ENCODE data around the gene NALCN. TPM values are rescaled to one million over a fixed set of nuclear protein-coding genes. Genes with fewer than 3 reads are reported as not detected.

The NALCN gene
- total and polyA plus RNA-seq, 4 donors: 20.8 to 70.7 (median 43.1) TPM

- WGBS (ENCODE audit: insufficient coverage): no CpG with 5 or more reads among the region's 2 CpGs
- H3K27me3 ChIP-seq (ENCODE audit: control insufficient read depth, insufficient read depth, low read length): no peaks in the 10 kb centered on the region
- no peak overlapping the region for H3K4me3 ChIP-seq (ENCODE audit: low read depth, low read length)
- no peaks in the 10 kb centered on the region for H3K9me3 ChIP-seq (ENCODE audit: control insufficient read depth, insufficient read depth, low read length)
- no peak overlapping the region for H3K27ac ChIP-seq (ENCODE audit: low read depth, low read length)
- H3K4me1 ChIP-seq (ENCODE audit: control insufficient read depth, insufficient read depth, low read length): no peaks in the 10 kb centered on the region
- DNase-seq (ENCODE audit: low read depth in 4 of 6, low spot score in 6 of 6): no peak
- no peaks in the 10 kb centered on the region for H3K36me3 ChIP-seq (ENCODE audit: control insufficient read depth, insufficient read depth, low read length)
These were observed 210.9 kb downstream of the NALCN start for GRCh38 chr13:101205408-101205807.

GRCh38 chr13:101204270-101205020, 211.9 kb downstream of the NALCN start:
- H3K4me1 ChIP-seq (ENCODE audit: control insufficient read depth, insufficient read depth, low read length): no peaks in the 10 kb centered on the region
- peak in 1 of 6 donors; percentile 53 for DNase-seq (ENCODE audit: low read depth in 4 of 6, low spot score in 6 of 6)
- H3K9me3 ChIP-seq (ENCODE audit: control insufficient read depth, insufficient read depth, low read length): no peaks in the 10 kb centered on the region
- WGBS (ENCODE audit: insufficient coverage): no CpG with 5 or more reads among the region's 1 CpG
- no peaks in the 10 kb centered on the region for H3K27me3 ChIP-seq (ENCODE audit: control insufficient read depth, insufficient read depth, low read length)
- H3K27ac ChIP-seq (ENCODE audit: low read depth, low read length): no peak overlapping the region
- H3K36me3 ChIP-seq (ENCODE audit: control insufficient read depth, insufficient read depth, low read length): no peaks in the 10 kb centered on the region
- no peak overlapping the region for H3K4me3 ChIP-seq (ENCODE audit: low read depth, low read length)

GRCh38 chr13:101202590-101202989, 213.7 kb downstream of the NALCN start:
- Histone ChIP-seq H3K36me3 (ENCODE audit: control insufficient read depth, insufficient read depth, low read length) (no peaks in the 10 kb centered on the region), H3K27ac (ENCODE audit: low read depth, low read length) (no peak overlapping the region), H3K4me1 (ENCODE audit: control insufficient read depth, insufficient read depth, low read length) (no peaks in the 10 kb centered on the region), H3K27me3 (ENCODE audit: control insufficient read depth, insufficient read depth, low read length) (no peaks in the 10 kb centered on the region), H3K9me3 (ENCODE audit: control insufficient read depth, insufficient read depth, low read length) (no peaks in the 10 kb centered on the region), H3K4me3 (ENCODE audit: low read depth, low read length) (no peak overlapping the region)
- WGBS (ENCODE audit: insufficient coverage): 100% methylated on average over 1 of the region's 6 CpGs
- no peak for DNase-seq (ENCODE audit: low read depth in 4 of 6, low spot score in 6 of 6)

- no peak for DNase-seq (ENCODE audit: low read depth in 4 of 6, low spot score in 6 of 6)
- Histone ChIP-seq H3K9me3 (ENCODE audit: control insufficient read depth, insufficient read depth, low read length) (no peaks in the 10 kb centered on the region), H3K36me3 (ENCODE audit: control insufficient read depth, insufficient read depth, low read length) (no peaks in the 10 kb centered on the region), H3K27me3 (ENCODE audit: control insufficient read depth, insufficient read depth, low read length) (no peaks in the 10 kb centered on the region), H3K4me3 (ENCODE audit: low read depth, low read length) (no peak overlapping the region), H3K27ac (ENCODE audit: low read depth, low read length) (no peak overlapping the region), H3K4me1 (ENCODE audit: control insufficient read depth, insufficient read depth, low read length) (no peaks in the 10 kb centered on the region)
- no CpG with 5 or more reads among the region's 3 CpGs for WGBS (ENCODE audit: insufficient coverage)
These were observed 225.3 kb downstream of the NALCN start for GRCh38 chr13:101190976-101191375.

GRCh38 chr13:101190337-101190736, 226.0 kb downstream of the NALCN start:
- H3K27me3 ChIP-seq (ENCODE audit: control insufficient read depth, insufficient read depth, low read length): no peaks in the 10 kb centered on the region
- no peaks in the 10 kb centered on the region for H3K4me1 ChIP-seq (ENCODE audit: control insufficient read depth, insufficient read depth, low read length)
- WGBS (ENCODE audit: insufficient coverage): 90% methylated on average over 2 of the region's 3 CpGs
- H3K4me3 ChIP-seq (ENCODE audit: low read depth, low read length): no peak overlapping the region
- no peak for DNase-seq (ENCODE audit: low read depth in 4 of 6, low spot score in 6 of 6)
- no peaks in the 10 kb centered on the region for H3K36me3 ChIP-seq (ENCODE audit: control insufficient read depth, insufficient read depth, low read length)
- no peaks in the 10 kb centered on the region for H3K9me3 ChIP-seq (ENCODE audit: control insufficient read depth, insufficient read depth, low read length)
- no peak overlapping the region for H3K27ac ChIP-seq (ENCODE audit: low read depth, low read length)

GRCh38 chr13:101185606-101186005, 230.7 kb downstream of the NALCN start:
- no peaks in the 10 kb centered on the region for H3K9me3 ChIP-seq (ENCODE audit: control insufficient read depth, insufficient read depth, low read length)
- WGBS (ENCODE audit: insufficient coverage): no CpG with 5 or more reads among the region's 3 CpGs
- H3K4me1 ChIP-seq (ENCODE audit: control insufficient read depth, insufficient read depth, low read length): no peaks in the 10 kb centered on the region
- peaks cover under 1% of the 10 kb centered on the region for H3K36me3 ChIP-seq (ENCODE audit: control insufficient read depth, insufficient read depth, low read length)
- H3K4me3 ChIP-seq (ENCODE audit: low read depth, low read length): no peak overlapping the region
- peak in 1 of 6 donors; percentile 64 for DNase-seq (ENCODE audit: low read depth in 4 of 6, low spot score in 6 of 6)
- H3K27ac ChIP-seq (ENCODE audit: low read depth, low read length): no peak overlapping the region
- no peaks in the 10 kb centered on the region for H3K27me3 ChIP-seq (ENCODE audit: control insufficient read depth, insufficient read depth, low read length)

GRCh38 chr13:101181076-101181685, 235.1 kb downstream of the NALCN start:
- no peaks in the 10 kb centered on the region for H3K27me3 ChIP-seq (ENCODE audit: control insufficient read depth, insufficient read depth, low read length)
- H3K36me3 ChIP-seq (ENCODE audit: control insufficient read depth, insufficient read depth, low read length): peaks cover 4% of the 10 kb centered on the region
- no peak overlapping the region for H3K27ac ChIP-seq (ENCODE audit: low read depth, low read length)
- H3K9me3 ChIP-seq (ENCODE audit: control insufficient read depth, insufficient read depth, low read length): no peaks in the 10 kb centered on the region
- DNase-seq (ENCODE audit: low read depth in 4 of 6, low spot score in 6 of 6): no peak
- H3K4me1 ChIP-seq (ENCODE audit: control insufficient read depth, insufficient read depth, low read length): no peaks in the 10 kb centered on the region
- H3K4me3 ChIP-seq (ENCODE audit: low read depth, low read length): no peak overlapping the region
- 94% methylated on average over 6 of the region's 9 CpGs for WGBS (ENCODE audit: insufficient coverage)

GRCh38 chr13:101179021-101179420, 237.3 kb downstream of the NALCN start:
- no peak for DNase-seq (ENCODE audit: low read depth in 4 of 6, low spot score in 6 of 6)
- Histone ChIP-seq H3K4me3 (ENCODE audit: low read depth, low read length) (no peak overlapping the region), H3K27ac (ENCODE audit: low read depth, low read length) (no peak overlapping the region), H3K27me3 (ENCODE audit: control insufficient read depth, insufficient read depth, low read length) (no peaks in the 10 kb centered on the region), H3K9me3 (ENCODE audit: control insufficient read depth, insufficient read depth, low read length) (no peaks in the 10 kb centered on the region), H3K36me3 (ENCODE audit: control insufficient read depth, insufficient read depth, low read length) (peaks cover 4% of the 10 kb centered on the region), H3K4me1 (ENCODE audit: control insufficient read depth, insufficient read depth, low read length) (no peaks in the 10 kb centered on the region)
- no CpG with 5 or more reads among the region's 4 CpGs for WGBS (ENCODE audit: insufficient coverage)

- Histone ChIP-seq H3K27ac (ENCODE audit: low read depth, low read length) (no peak overlapping the region), H3K4me1 (ENCODE audit: control insufficient read depth, insufficient read depth, low read length) (no peaks in the 10 kb centered on the region), H3K27me3 (ENCODE audit: control insufficient read depth, insufficient read depth, low read length) (no peaks in the 10 kb centered on the region), H3K9me3 (ENCODE audit: control insufficient read depth, insufficient read depth, low read length) (no peaks in the 10 kb centered on the region), H3K4me3 (ENCODE audit: low read depth, low read length) (no peak overlapping the region), H3K36me3 (ENCODE audit: control insufficient read depth, insufficient read depth, low read length) (peaks cover 4% of the 10 kb centered on the region)
- no CpG with 5 or more reads among the region's 4 CpGs for WGBS (ENCODE audit: insufficient coverage)
- no peak for DNase-seq (ENCODE audit: low read depth in 4 of 6, low spot score in 6 of 6)
These were observed 237.9 kb downstream of the NALCN start for GRCh38 chr13:101178406-101178805.

- WGBS (ENCODE audit: insufficient coverage): 33% methylated on average over 1 of the region's 2 CpGs
- Histone ChIP-seq H3K4me3 (ENCODE audit: low read depth, low read length) (no peak overlapping the region), H3K27ac (ENCODE audit: low read depth, low read length) (no peak overlapping the region), H3K4me1 (ENCODE audit: control insufficient read depth, insufficient read depth, low read length) (no peaks in the 10 kb centered on the region), H3K27me3 (ENCODE audit: control insufficient read depth, insufficient read depth, low read length) (no peaks in the 10 kb centered on the region), H3K9me3 (ENCODE audit: control insufficient read depth, insufficient read depth, low read length) (no peaks in the 10 kb centered on the region), H3K36me3 (ENCODE audit: control insufficient read depth, insufficient read depth, low read length) (no peaks in the 10 kb centered on the region)
- no peak for DNase-seq (ENCODE audit: low read depth in 4 of 6, low spot score in 6 of 6)
These were observed 246.0 kb downstream of the NALCN start for GRCh38 chr13:101170306-101170705.

Measured in spinal cord (tissue), 10 donors.